Activated B cell treated with CpG ODN at 0.5 μM for 24 hours (primary cell): ENCODE measurements around the gene SH3D19. TPM values are rescaled to one million over a fixed set of nuclear protein-coding genes. Genes with fewer than 3 reads are reported as not detected.

ENCODE experiments used
- ATAC-seq: fragments of 200-7000 bp; cut with Tn5 transposase; one replicate; pipeline ENCODE4 v1.10.0; 2021; ENCODE audit warnings: low read depth, mild to moderate bottlenecking, moderate library complexity
- CTCF ChIA-PET: fragments of 350-600 bp; sonication (Branson Sonifier 250); formaldehyde crosslinking; loops from one replicate; lab custom pipeline; 2021; ENCODE audit warnings: antibody characterized with exemption; lab: Charles Lee
- POLR2A ChIA-PET: fragments of 350-600 bp; sonication (Branson Sonifier 250); formaldehyde crosslinking; loops from one replicate; lab custom pipeline; 2021; ENCODE audit warnings: antibody characterized with exemption; lab: Charles Lee
- DNase-seq: peaks from one replicate; pipeline ENCODE4 v3.0.0; 2022
- H3K27ac Mint-ChIP-seq: one replicate; pipeline ENCODE4 v1.8.0; 2020; ENCODE audit warnings: mixed read lengths
- H3K27me3 Mint-ChIP-seq: one replicate; pipeline ENCODE4 v1.8.0; 2021; ENCODE audit warnings: mixed read lengths
- H3K36me3 Mint-ChIP-seq: one replicate; pipeline ENCODE4 v1.8.0; 2021; ENCODE audit warnings: low read depth, mixed read lengths
- H3K4me1 Mint-ChIP-seq: one replicate; pipeline ENCODE4 v1.8.0; 2021; ENCODE audit warnings: mixed read lengths
- H3K4me3 Mint-ChIP-seq: one replicate; pipeline ENCODE4 v1.8.0; 2020; ENCODE audit warnings: mild to moderate bottlenecking, mixed read lengths
- H3K9me3 Mint-ChIP-seq: one replicate; pipeline ENCODE4 v1.8.0; 2020; ENCODE audit warnings: mixed read lengths
- intact Hi-C: fragments of 100-400 bp; cut with micrococcal nuclease; formaldehyde crosslinking; loops from one replicate; pipeline ENCODE4 v1.15.1; 2024
- total RNA-seq: library from RNA; stranded (reverse); gene quantifications from 2 replicates; pipeline ENCODE4 v1.2.3, GENCODE V29; 2022
- TF ChIP-seq, protein P1 (sequence below): fragments of 200-600 bp; IDR thresholded peaks from one replicate; pipeline ENCODE4 v1.8.0; 2022; ENCODE audit warnings: antibody characterized with exemption, mild to moderate bottlenecking

SH3D19 gene
- total RNA-seq, 1 donor from 2014 or later: not detected

DNA sequence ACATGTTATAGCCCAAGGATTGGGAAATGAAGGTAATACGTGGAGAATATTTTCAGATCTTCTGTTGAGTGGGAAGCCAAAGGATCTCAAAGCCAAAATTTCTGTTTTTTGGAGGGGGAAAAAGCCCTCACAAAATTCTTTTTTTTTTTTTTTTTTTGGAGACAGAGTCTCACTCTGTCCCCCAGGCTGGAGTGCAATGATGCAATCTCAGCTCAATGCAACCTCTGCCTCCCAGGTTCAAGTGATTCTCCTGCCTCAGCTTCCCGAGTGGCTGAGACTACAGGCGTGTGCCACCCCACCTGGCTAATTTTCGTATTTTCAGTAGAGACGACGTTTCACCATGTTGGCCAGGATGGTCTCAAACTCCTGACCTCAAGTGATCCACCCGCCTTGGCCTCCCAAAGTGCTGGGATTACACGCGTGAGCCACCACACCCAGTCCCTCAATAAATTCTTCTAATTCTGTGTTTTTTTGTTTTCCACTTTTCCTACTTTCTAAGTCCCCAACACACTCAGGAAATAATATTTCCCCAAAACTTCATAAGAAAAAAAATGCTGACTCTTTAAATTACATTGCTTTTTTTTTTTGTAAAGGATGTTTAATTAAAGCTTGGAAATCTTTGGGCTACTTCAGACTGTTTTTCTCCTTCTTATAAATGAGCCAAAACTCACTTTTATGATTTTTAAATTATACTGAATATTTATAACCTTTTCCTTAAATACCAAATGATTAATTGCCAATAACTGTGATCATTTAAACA lies 174.4 kb downstream of the SH3D19 start:
- ChIA-PET POLR2A (no interaction called here), CTCF (interaction anchor here (0.8 kb wide), 1 partner anchor 34 kb away, joined by 3 read pairs; no protein-coding TSS in a partner anchor)
- intact Hi-C loops: no loop called here
- no peak for ATAC-seq
- Mint-ChIP-seq H3K4me3 (no peak overlapping the region), H3K27me3 (peaks cover 2% of the 10 kb centered on the region), H3K4me1 (no peaks in the 10 kb centered on the region), H3K9me3 (no peaks in the 10 kb centered on the region), H3K36me3 (no peaks in the 10 kb centered on the region), H3K27ac (no peak overlapping the region)
- DNase-seq: no peak
- TF ChIP-seq, protein P1, sequence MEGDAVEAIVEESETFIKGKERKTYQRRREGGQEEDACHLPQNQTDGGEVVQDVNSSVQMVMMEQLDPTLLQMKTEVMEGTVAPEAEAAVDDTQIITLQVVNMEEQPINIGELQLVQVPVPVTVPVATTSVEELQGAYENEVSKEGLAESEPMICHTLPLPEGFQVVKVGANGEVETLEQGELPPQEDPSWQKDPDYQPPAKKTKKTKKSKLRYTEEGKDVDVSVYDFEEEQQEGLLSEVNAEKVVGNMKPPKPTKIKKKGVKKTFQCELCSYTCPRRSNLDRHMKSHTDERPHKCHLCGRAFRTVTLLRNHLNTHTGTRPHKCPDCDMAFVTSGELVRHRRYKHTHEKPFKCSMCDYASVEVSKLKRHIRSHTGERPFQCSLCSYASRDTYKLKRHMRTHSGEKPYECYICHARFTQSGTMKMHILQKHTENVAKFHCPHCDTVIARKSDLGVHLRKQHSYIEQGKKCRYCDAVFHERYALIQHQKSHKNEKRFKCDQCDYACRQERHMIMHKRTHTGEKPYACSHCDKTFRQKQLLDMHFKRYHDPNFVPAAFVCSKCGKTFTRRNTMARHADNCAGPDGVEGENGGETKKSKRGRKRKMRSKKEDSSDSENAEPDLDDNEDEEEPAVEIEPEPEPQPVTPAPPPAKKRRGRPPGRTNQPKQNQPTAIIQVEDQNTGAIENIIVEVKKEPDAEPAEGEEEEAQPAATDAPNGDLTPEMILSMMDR: no peak

DNA sequence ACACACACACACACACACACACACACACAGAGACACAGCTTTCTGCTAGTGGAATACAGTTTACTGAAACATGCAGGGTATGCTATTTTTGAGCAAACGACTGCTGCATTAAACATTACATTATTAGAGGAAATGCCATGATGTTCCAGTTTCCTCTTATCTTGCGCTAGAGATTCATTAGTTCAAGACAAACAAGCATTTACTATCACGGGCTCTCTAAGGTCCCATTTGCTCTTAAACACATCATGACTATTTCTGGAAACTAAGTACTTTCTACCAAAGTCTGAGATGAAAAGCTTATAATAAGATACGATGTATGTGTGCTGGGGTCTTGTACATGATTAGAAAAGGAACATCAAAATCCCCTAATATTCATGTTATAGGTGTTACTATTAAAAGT lies 177.1 kb downstream of the SH3D19 start:
- no peak overlapping the region for H3K4me3 Mint-ChIP-seq
- CTCF ChIA-PET: no interaction called here
- H3K36me3 Mint-ChIP-seq: no peaks in the 10 kb centered on the region
- POLR2A ChIA-PET: no interaction called here
- no peaks in the 10 kb centered on the region for H3K9me3 Mint-ChIP-seq
- DNase-seq (no peak), ATAC-seq (no peak)
- TF ChIP-seq, protein P1: no peak
- H3K4me1 Mint-ChIP-seq: no peaks in the 10 kb centered on the region
- H3K27me3 Mint-ChIP-seq: peaks cover 2% of the 10 kb centered on the region
- no peak overlapping the region for H3K27ac Mint-ChIP-seq
- intact Hi-C loops: no loop called here

DNA sequence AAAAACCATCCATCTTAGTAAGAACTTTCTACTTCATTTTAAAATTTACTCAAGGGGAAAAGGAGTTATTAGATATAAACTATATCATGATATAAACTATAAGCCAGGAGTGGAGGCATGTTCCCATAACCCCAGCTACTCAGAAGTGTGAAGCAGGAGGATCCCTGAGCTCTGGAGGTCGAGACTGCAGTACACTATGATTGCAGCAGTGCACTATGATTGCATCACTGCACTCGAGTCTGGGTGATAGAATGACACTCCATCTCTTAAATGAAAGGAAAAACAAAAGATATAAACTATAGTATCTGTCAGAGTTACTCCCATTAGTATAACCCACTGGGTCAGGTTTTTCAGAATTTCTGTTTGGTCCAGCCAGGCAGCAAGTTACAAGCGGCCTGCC lies 178.4 kb downstream of the SH3D19 start:
- TF ChIP-seq, protein P1: no peak
- Mint-ChIP-seq H3K36me3 (no peaks in the 10 kb centered on the region), H3K9me3 (no peaks in the 10 kb centered on the region), H3K4me1 (no peaks in the 10 kb centered on the region), H3K4me3 (no peak overlapping the region), H3K27ac (no peak overlapping the region), H3K27me3 (peaks cover 2% of the 10 kb centered on the region)
- ChIA-PET POLR2A (no interaction called here), CTCF (no interaction called here)
- DNase-seq: no peak
- intact Hi-C loops: no loop called here
- no peak for ATAC-seq

DNA sequence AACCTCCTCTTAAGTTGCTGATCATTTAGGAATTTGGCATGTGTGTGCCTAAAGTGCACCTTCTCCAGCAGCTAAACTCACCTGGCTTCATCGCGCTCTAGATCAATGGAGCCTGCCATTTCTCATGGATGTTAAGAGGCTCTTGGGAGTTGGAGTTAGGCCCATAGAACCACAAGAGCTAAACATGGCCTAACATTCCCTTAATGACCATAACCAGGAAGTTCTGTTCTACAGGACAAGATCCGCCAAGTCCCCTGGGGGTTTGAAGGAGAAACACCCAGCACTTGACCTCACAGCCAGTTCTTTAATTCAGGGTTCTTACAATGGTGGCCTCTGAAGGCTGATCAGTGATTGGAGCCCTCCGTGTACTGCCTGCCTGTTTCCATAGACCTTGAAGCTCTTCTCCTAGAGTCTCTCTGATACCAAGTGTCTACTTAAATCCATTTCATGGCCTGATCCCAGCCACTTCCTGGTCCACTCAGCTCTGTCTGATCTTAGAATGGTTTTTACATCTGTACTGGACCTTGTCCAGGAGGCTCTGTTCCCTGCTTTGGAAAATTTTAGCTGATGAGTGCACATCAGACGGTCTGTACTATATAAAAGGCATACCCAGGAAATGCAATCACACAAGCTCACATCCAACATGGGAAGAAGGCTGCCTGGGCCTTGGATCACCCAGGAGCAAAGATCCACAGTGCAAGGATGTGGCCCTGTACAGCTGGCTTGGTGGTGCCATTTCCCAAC lies 180.9 kb downstream of the SH3D19 start:
- DNase-seq (no peak), ATAC-seq (no peak)
- Mint-ChIP-seq H3K9me3 (no peaks in the 10 kb centered on the region), H3K4me1 (no peaks in the 10 kb centered on the region), H3K27ac (no peak overlapping the region), H3K36me3 (no peaks in the 10 kb centered on the region), H3K27me3 (no peaks in the 10 kb centered on the region), H3K4me3 (no peak overlapping the region)
- TF ChIP-seq, protein P1: no peak
- intact Hi-C loops: no loop called here
- ChIA-PET POLR2A (no interaction called here), CTCF (no interaction called here)

DNA sequence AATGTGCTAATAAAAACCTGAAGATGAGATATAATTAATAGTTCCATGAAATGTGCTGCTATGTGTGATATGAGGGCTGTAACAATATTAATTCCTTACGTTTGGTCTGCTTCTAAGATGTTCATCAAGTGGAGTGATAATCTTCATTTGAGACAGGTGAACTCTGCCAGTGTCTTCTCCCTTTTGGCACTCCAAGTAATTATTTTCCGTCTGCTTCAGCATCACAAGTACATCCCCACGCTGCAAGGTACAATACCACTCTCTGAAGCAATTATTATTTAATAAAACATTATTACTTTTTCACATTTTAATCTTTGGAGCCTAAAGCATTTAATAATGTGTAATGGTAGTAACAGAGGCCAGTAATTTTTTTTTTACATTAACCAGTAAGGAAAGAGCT lies 181.6 kb downstream of the SH3D19 start:
- ATAC-seq (no peak), DNase-seq (no peak)
- intact Hi-C loops: no loop called here
- ChIA-PET CTCF (no interaction called here), POLR2A (no interaction called here)
- Mint-ChIP-seq H3K4me1 (no peaks in the 10 kb centered on the region), H3K9me3 (no peaks in the 10 kb centered on the region), H3K4me3 (no peak overlapping the region), H3K27ac (no peak overlapping the region), H3K27me3 (no peaks in the 10 kb centered on the region), H3K36me3 (no peaks in the 10 kb centered on the region)
- TF ChIP-seq, protein P1: no peak
